HEK293T (cell line): ENCODE data around the gene NUAK1.

ENCODE experiments used
- FOXM1 ChIP-seq: fragments of 450-650 bp; IDR thresholded peaks from 2 replicates; pipeline ENCODE4 v1.6.1; 2017; ENCODE audit warnings: mild to moderate bottlenecking, borderline replicate concordance
- SUZ12 ChIP-seq: fragments of 450-650 bp; IDR thresholded peaks from 2 replicates; pipeline ENCODE4 v1.6.1; 2016; ENCODE audit warnings: mild to moderate bottlenecking

GRCh38 chr12:106091446-106091820 is 47.3 kb downstream of the NUAK1 start:
- TF ChIP-seq FOXM1 = no peak
- TF ChIP-seq SUZ12 = no peak
